IPS-NIHi7 (cell line): Measurements from ENCODE around the gene PDS5B.
A peak's percentile ranks its signal among the peaks of the same experiment; 100 is the strongest.
"Not testable (repeated sequence)": the region's sequence is repeated elsewhere in the genome, so short reads cannot be mapped to it uniquely, and the experiment has no call there.

ENCODE experiments used
- DNase-seq: peaks from one replicate; pipeline ENCODE4 v3.0.0; 2012; ENCODE audit warnings: mixed read lengths; ENCODE audit errors: extremely low spot score

Gene PDS5B

GRCh38 chr13:32647926-32648325 is 61.7 kb downstream of the PDS5B start:
- no peak for DNase-seq

- DNase-seq: peak; percentile 63
These were observed 64.6 kb downstream of the PDS5B start for GRCh38 chr13:32650705-32651311.

GRCh38 chr13:32657309-32657708 is 71.1 kb downstream of the PDS5B start:
- DNase-seq: no peak

- DNase-seq: no peak
These were observed 73.5 kb downstream of the PDS5B start for GRCh38 chr13:32659736-32660135.

GRCh38 chr13:32660227-32660626 is 74.0 kb downstream of the PDS5B start:
- DNase-seq: no peak

- DNase-seq: no peak
These were observed 75.4 kb downstream of the PDS5B start for GRCh38 chr13:32661685-32662084.

GRCh38 chr13:32663660-32664059 is 77.4 kb downstream of the PDS5B start:
- DNase-seq: no peak

GRCh38 chr13:32666990-32667571 is 80.8 kb downstream of the PDS5B start:
- no peak for DNase-seq

- DNase-seq: peak; percentile 31
These were observed 82.9 kb downstream of the PDS5B start for GRCh38 chr13:32669030-32669646.

- no peak for DNase-seq
These were observed 88.3 kb downstream of the PDS5B start for GRCh38 chr13:32674503-32674902.

- no peak for DNase-seq
These were observed 90.0 kb downstream of the PDS5B start for GRCh38 chr13:32676242-32676641.

- DNase-seq: no peak
These were observed 95.9 kb downstream of the PDS5B start for GRCh38 chr13:32682130-32682529.

- DNase-seq: no peak
These were observed 96.5 kb downstream of the PDS5B start for GRCh38 chr13:32682740-32683139.

- DNase-seq: no peak
These were observed 101.0 kb downstream of the PDS5B start for GRCh38 chr13:32687275-32687674.

GRCh38 chr13:32695602-32696250 is 109.5 kb downstream of the PDS5B start:
- DNase-seq: no peak

GRCh38 chr13:32707471-32707870 is 121.2 kb downstream of the PDS5B start:
- DNase-seq: no peak

GRCh38 chr13:32713397-32713796 is 127.1 kb downstream of the PDS5B start:
- no peak for DNase-seq

GRCh38 chr13:32716201-32716600 is 129.9 kb downstream of the PDS5B start:
- not testable (repeated sequence) for DNase-seq

- no peak for DNase-seq
These were observed 133.8 kb downstream of the PDS5B start for GRCh38 chr13:32720026-32720425.

- DNase-seq: not testable (repeated sequence)
These were observed 135.1 kb downstream of the PDS5B start for GRCh38 chr13:32721131-32722034.

- DNase-seq: no peak
These were observed 136.1 kb downstream of the PDS5B start for GRCh38 chr13:32722340-32722739.

GRCh38 chr13:32723987-32724386 is 137.7 kb downstream of the PDS5B start:
- no peak for DNase-seq
